ENCODE data around the gene PSORS1C1.
"Not testable (repeated sequence)": the region's sequence is repeated elsewhere in the genome, so short reads cannot be mapped to it uniquely, and the experiment has no call there.

PSORS1C1 gene

GRCh38 chr6:31158140-31158862 is 43.7 kb downstream of the PSORS1C1 start, which contains the start of gene TCF19:
Gene TCF19 (plus strand): TSS chr6:31158589. CDS start chr6:31159470, 881 bp downstream.
- peak; percentile 99 for DNase-seq (ENCODE audit: low read depth)
- no peak for TF ChIP-seq CTCF (conservative IDR thresholded peaks at IDR 0.05; ENCODE audit: low read depth, low read length)
- peak within 1 kb of the TSS; percentile 76 for H3K4me3 ChIP-seq (ENCODE audit: low read depth, low read length)

- peak; percentile 4 for TF ChIP-seq CTCF (conservative IDR thresholded peaks at IDR 0.05; ENCODE audit: low read depth, low read length)
- peak overlapping the region; percentile 71 for H3K4me3 ChIP-seq (ENCODE audit: low read depth, low read length)
- DNase-seq (ENCODE audit: low read depth): no peak
Measured at GRCh38 chr6:31158863-31159855, 44.6 kb downstream of the PSORS1C1 start.

- no peak for DNase-seq (ENCODE audit: low read depth)
- no peak for TF ChIP-seq CTCF (conservative IDR thresholded peaks at IDR 0.05; ENCODE audit: low read depth, low read length)
- H3K4me3 ChIP-seq (ENCODE audit: low read depth, low read length): no peak overlapping the region
Measured at GRCh38 chr6:31161216-31162126, 46.9 kb downstream of the PSORS1C1 start.

GRCh38 chr6:31162463-31163165 is 48.0 kb downstream of the PSORS1C1 start:
- DNase-seq (ENCODE audit: low read depth): no peak
- no peak overlapping the region for H3K4me3 ChIP-seq (ENCODE audit: low read depth, low read length)

GRCh38 chr6:31163922-31164321 is 49.3 kb downstream of the PSORS1C1 start:
- no peak overlapping the region for H3K4me3 ChIP-seq (ENCODE audit: low read depth, low read length)
- DNase-seq (ENCODE audit: low read depth): peak; percentile 22
- TF ChIP-seq CTCF (conservative IDR thresholded peaks at IDR 0.05; ENCODE audit: low read depth, low read length): no peak

More at GRCh38 chr6:31162463-31163165, 48.0 kb downstream of the PSORS1C1 start:
- no peak for TF ChIP-seq CTCF (conservative IDR thresholded peaks at IDR 0.05; ENCODE audit: low read depth, low read length)

- H3K4me3 ChIP-seq (ENCODE audit: low read depth, low read length): not testable (repeated sequence)
Measured at GRCh38 chr6:31164475-31165063, 50.0 kb downstream of the PSORS1C1 start.

GRCh38 chr6:31165064-31165832 is 50.6 kb downstream of the PSORS1C1 start:
- H3K4me3 ChIP-seq (ENCODE audit: low read depth, low read length); DNase-seq (ENCODE audit: low read depth): not testable (repeated sequence)

More at GRCh38 chr6:31164475-31165063, 50.0 kb downstream of the PSORS1C1 start:
- DNase-seq (ENCODE audit: low read depth): not testable (repeated sequence)
